Left cardiac atrium (tissue), 4 donors: ENCODE data around the gene XXYLT1. TPM values are rescaled to one million over a fixed set of nuclear protein-coding genes. Genes with fewer than 3 reads are reported as not detected.
"Not testable (repeated sequence)": the region's sequence is repeated elsewhere in the genome, so short reads cannot be mapped to it uniquely, and the experiment has no call there.

Experiments
- ATAC-seq, 2 donors: fragments of 200-7000 bp; cut with Tn5 transposase; one replicate each; pipeline ENCODE4 v1.9.1; 2020; ENCODE audit warnings: mild to moderate bottlenecking in 2 of 2, moderate library complexity in 2 of 2
- DNase-seq: peaks from one replicate; pipeline ENCODE4 v3.0.0-alpha.2; 2020
- intact Hi-C, 2 donors: fragments of 100-400 bp; cut with DNase I; formaldehyde crosslinking; loops; one replicate each; pipeline versions ENCODE4 v1.14.1 to v1.15.1; 2022 to 2023
- total RNA-seq, 2 donors: library from RNA; stranded (reverse); fragmentation: NEBNext Ultra II Directional; extraction: Animal tissue kit (Norgen Biotek cat#: 25700); gene quantifications; one replicate each; pipeline ENCODE4 v1.2.1, GENCODE V29; 2021
- donor health status: DM: no; HTN: yes; CAD: no.
- donor health status: DM: no; HTN: yes; CAD: no; lungs with severe emphysema.
- donor health status: DM: yes; HTN: yes; CAD: no.
- donor health status: Dilated cardiomyopathy.

The XXYLT1 gene
- total RNA-seq, 2 donors from 2014 or later = 4.2 to 8.8 TPM

- ATAC-seq = no peak
- DNase-seq = no peak
- intact Hi-C loops = no loop called here
Observed at GRCh38 chr3:195198426-195199346, 72.3 kb downstream of the XXYLT1 start.

- DNase-seq = no peak
- intact Hi-C loops = no loop called here
- ATAC-seq = peak in 1 of 2 donors; percentile 18
Observed at GRCh38 chr3:195197765-195198425, 73.1 kb downstream of the XXYLT1 start.

GRCh38 chr3:195196266-195196665 lies 74.7 kb downstream of the XXYLT1 start:
- intact Hi-C loops = no loop called here

GRCh38 chr3:195195321-195196209 lies 75.4 kb downstream of the XXYLT1 start:
- DNase-seq (no peak), ATAC-seq (peak in 1 of 2 donors; percentile 22)
- intact Hi-C loops = no loop called here

More at GRCh38 chr3:195196266-195196665, 74.7 kb downstream of the XXYLT1 start:
- peak in 1 of 2 donors; percentile 91 for ATAC-seq
- DNase-seq = no peak

GRCh38 chr3:195194559-195195206 lies 76.3 kb downstream of the XXYLT1 start:
- intact Hi-C loops = no loop called here
- ATAC-seq = no peak
- DNase-seq = no peak

- DNase-seq (no peak), ATAC-seq (no peak)
- intact Hi-C loops = no loop called here
Observed at GRCh38 chr3:195191580-195191979, 79.4 kb downstream of the XXYLT1 start.

- DNase-seq (no peak), ATAC-seq (no peak)
- intact Hi-C loops = no loop called here
Observed at GRCh38 chr3:195189821-195190220, 81.1 kb downstream of the XXYLT1 start.

GRCh38 chr3:195188426-195188927 lies 82.5 kb downstream of the XXYLT1 start:
- DNase-seq = no peak
- intact Hi-C loops = no loop called here
- ATAC-seq = no peak

- DNase-seq (no peak), ATAC-seq (peak in 1 of 2 donors; percentile 18)
- intact Hi-C loops = no loop called here
Observed at GRCh38 chr3:195187609-195188425, 83.1 kb downstream of the XXYLT1 start.

- intact Hi-C loops, DNase-seq, ATAC-seq: not testable (repeated sequence)
Observed at GRCh38 chr3:195186710-195187047, 84.3 kb downstream of the XXYLT1 start.

GRCh38 chr3:195186041-195186709 lies 84.8 kb downstream of the XXYLT1 start:
- intact Hi-C loops = no loop called here
- DNase-seq (no peak), ATAC-seq (no peak)

GRCh38 chr3:195185583-195185982 lies 85.4 kb downstream of the XXYLT1 start:
- intact Hi-C loops = no loop called here
- ATAC-seq (no peak), DNase-seq (no peak)

GRCh38 chr3:195184716-195185421 lies 86.1 kb downstream of the XXYLT1 start:
- intact Hi-C loops = no loop called here
- no peak for DNase-seq
- no peak for ATAC-seq

- DNase-seq = no peak
Observed at GRCh38 chr3:195183071-195183776, 87.7 kb downstream of the XXYLT1 start.

GRCh38 chr3:195182470-195182795 lies 88.5 kb downstream of the XXYLT1 start:
- peak in 1 of 2 donors; percentile 64 for ATAC-seq
- intact Hi-C loops = no loop called here
- DNase-seq = no peak

More at GRCh38 chr3:195183071-195183776, 87.7 kb downstream of the XXYLT1 start:
- ATAC-seq = no peak
- intact Hi-C loops = no loop called here

GRCh38 chr3:195181741-195182469 lies 89.1 kb downstream of the XXYLT1 start:
- DNase-seq = no peak
- intact Hi-C loops = no loop called here
- ATAC-seq = no peak
